Natural killer cell (primary cell): Measurements from ENCODE around the gene TMTC2. TPM values are rescaled to one million over a fixed set of nuclear protein-coding genes. Genes with fewer than 3 reads are reported as not detected.

ENCODE experiments used
- ATAC-seq, 3 donors: fragments of 150-1000 bp in 2 of 3; fragments of 200-7000 bp in 1 of 3; cut with Tn5 transposase; 1 replicate in 1 of 3; 2 replicates in 2 of 3; pipeline ENCODE4 v1.10.0; 2021; ENCODE audit warnings: mild to moderate bottlenecking in 2 of 3, moderate library complexity in 2 of 3
- DNase-seq, 2 donors: peaks; one replicate each; pipeline versions ENCODE4 v3.0.0 to v3.0.0-alpha.2; 2013 to 2021; ENCODE audit warnings: mixed read lengths in 1 of 2
- H3K27ac ChIP-seq: one replicate; pipeline ENCODE4 v1.5.1; 2013; ENCODE audit warnings: mild to moderate bottlenecking, low read length
- H3K27me3 ChIP-seq: one replicate; pipeline ENCODE4 v1.6.1; 2013; ENCODE audit warnings: low read length; ENCODE audit not compliant: control insufficient read depth, insufficient read depth
- H3K36me3 ChIP-seq: one replicate; pipeline ENCODE4 v1.6.1; 2013; ENCODE audit warnings: low read length; ENCODE audit not compliant: control insufficient read depth, insufficient read depth
- H3K4me1 ChIP-seq: one replicate; pipeline ENCODE4 v1.6.1; 2013; ENCODE audit warnings: low read length; ENCODE audit not compliant: control insufficient read depth, insufficient read depth
- H3K4me3 ChIP-seq: one replicate; pipeline ENCODE4 v1.5.1; 2013; ENCODE audit warnings: low read length
- H3K9me3 ChIP-seq: one replicate; pipeline ENCODE4 v1.6.1; 2013; ENCODE audit warnings: low read length; ENCODE audit not compliant: control insufficient read depth, insufficient read depth
- H3K27ac Mint-ChIP-seq, 2 donors: one replicate each; pipeline ENCODE4 v1.8.0; 2022; ENCODE audit warnings: mild to moderate bottlenecking in 2 of 2, mixed read lengths in 2 of 2, moderate library complexity in 1 of 2
- H3K27me3 Mint-ChIP-seq, 2 donors: one replicate each; pipeline ENCODE4 v1.8.0; 2022; ENCODE audit warnings: low read depth in 2 of 2, mixed read lengths in 2 of 2
- H3K36me3 Mint-ChIP-seq: one replicate; pipeline ENCODE4 v1.8.0; 2022; ENCODE audit warnings: mixed read lengths
- H3K4me1 Mint-ChIP-seq, 2 donors: one replicate each; pipeline ENCODE4 v1.8.0; 2022; ENCODE audit warnings: mixed read lengths in 2 of 2
- H3K4me3 Mint-ChIP-seq: one replicate; pipeline ENCODE4 v1.8.0; 2022; ENCODE audit warnings: mild to moderate bottlenecking, moderate library complexity, mixed read lengths
- H3K9me3 Mint-ChIP-seq, 2 donors: one replicate each; pipeline ENCODE4 v1.8.0; 2022; ENCODE audit warnings: mixed read lengths in 2 of 2
- WGBS: methylation state at CpG from one replicate; pipeline ENCODE4 v1.1.7; 2013; ENCODE audit warnings: missing lambda C conversion rate; ENCODE audit not compliant: insufficient coverage; 5-methylcytosine and 5-hydroxymethylcytosine counted together
- intact Hi-C: fragments of 100-400 bp; cut with micrococcal nuclease; formaldehyde crosslinking; loops from one replicate; pipeline ENCODE4 v1.14.2; 2022
- total RNA-seq, 4 donors: library from RNA; stranded (reverse); fragments of 120-200 nt in 1 of 4; gene quantifications; one replicate each; pipeline versions ENCODE4 v1.2.3 to v1.2.4, GENCODE V29; 2013 to 2022
- TF ChIP-seq, protein P1 (sequence below): fragments of 200-600 bp; IDR thresholded peaks from one replicate; pipeline ENCODE4 v1.8.0; 2022; ENCODE audit warnings: antibody characterized with exemption

The TMTC2 gene
- total RNA-seq, 3 donors from 2014 or later (not counting 1 experiment from before 2014, with no cell fraction given), result 1.4 to 2.3 (median 1.6) TPM

DNA sequence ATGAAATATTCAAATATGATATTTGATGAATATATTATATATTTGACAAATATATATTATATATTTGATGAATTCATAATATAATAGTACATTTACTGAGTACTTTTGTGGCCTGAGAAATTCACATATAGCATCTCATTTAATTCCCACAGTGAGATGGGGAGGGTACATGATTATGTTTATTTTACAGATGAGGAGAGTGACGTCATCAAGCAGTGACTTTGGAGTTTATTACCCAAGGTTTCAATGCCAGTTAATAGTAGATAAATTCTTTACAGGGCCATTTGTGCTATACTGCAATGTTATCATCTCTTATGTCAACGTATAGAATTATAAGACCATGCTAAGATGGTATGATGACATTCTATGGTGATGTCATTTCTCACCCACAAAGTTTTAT is 352.7 kb downstream of the TMTC2 start:
- TF ChIP-seq, protein P1, sequence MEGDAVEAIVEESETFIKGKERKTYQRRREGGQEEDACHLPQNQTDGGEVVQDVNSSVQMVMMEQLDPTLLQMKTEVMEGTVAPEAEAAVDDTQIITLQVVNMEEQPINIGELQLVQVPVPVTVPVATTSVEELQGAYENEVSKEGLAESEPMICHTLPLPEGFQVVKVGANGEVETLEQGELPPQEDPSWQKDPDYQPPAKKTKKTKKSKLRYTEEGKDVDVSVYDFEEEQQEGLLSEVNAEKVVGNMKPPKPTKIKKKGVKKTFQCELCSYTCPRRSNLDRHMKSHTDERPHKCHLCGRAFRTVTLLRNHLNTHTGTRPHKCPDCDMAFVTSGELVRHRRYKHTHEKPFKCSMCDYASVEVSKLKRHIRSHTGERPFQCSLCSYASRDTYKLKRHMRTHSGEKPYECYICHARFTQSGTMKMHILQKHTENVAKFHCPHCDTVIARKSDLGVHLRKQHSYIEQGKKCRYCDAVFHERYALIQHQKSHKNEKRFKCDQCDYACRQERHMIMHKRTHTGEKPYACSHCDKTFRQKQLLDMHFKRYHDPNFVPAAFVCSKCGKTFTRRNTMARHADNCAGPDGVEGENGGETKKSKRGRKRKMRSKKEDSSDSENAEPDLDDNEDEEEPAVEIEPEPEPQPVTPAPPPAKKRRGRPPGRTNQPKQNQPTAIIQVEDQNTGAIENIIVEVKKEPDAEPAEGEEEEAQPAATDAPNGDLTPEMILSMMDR, result no peak
- no peak overlapping the region for H3K4me3 ChIP-seq
- no peaks in the 10 kb centered on the region for H3K4me1 Mint-ChIP-seq
- intact Hi-C loops, result no loop called here
- H3K4me1 ChIP-seq, result no peaks in the 10 kb centered on the region
- ATAC-seq (no peak), DNase-seq (no peak)
- H3K27me3 ChIP-seq, result no peaks in the 10 kb centered on the region
- no peaks in the 10 kb centered on the region for H3K36me3 Mint-ChIP-seq
- 56% methylated on average over 1 of the region's 2 CpGs for WGBS
- H3K9me3 Mint-ChIP-seq, result peaks cover 7 to 11% of the 10 kb centered on the region in 2 donors
- no peak overlapping the region for H3K27ac Mint-ChIP-seq
- no peak overlapping the region for H3K27ac ChIP-seq
- no peaks in the 10 kb centered on the region for H3K9me3 ChIP-seq
- H3K27me3 Mint-ChIP-seq, result no peaks in the 10 kb centered on the region
- no peak overlapping the region for H3K4me3 Mint-ChIP-seq
- H3K36me3 ChIP-seq, result no peaks in the 10 kb centered on the region

DNA sequence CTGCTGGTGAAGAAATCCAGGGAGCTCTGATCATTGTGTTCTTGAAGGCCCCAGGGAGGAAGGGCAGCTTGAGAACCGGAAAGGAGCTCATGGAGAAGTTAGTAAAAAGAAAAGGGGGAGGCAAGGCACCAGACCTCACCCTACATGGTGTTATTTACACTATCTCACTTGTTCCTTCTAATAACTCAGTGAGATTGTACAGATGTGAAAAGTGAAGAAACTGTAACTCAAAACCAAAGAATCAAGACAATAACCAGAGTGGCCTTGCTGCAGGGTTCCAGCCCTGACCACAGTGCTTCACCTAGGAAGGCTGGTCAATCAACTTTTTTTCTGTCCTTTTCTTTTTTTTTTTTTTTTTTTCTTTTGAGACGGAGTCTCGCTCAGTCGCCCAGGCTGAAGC is 353.6 kb downstream of the TMTC2 start:
- Histone ChIP-seq H3K4me3 (no peak overlapping the region), H3K9me3 (no peaks in the 10 kb centered on the region), H3K4me1 (no peaks in the 10 kb centered on the region), H3K27me3 (no peaks in the 10 kb centered on the region), H3K27ac (no peak overlapping the region), H3K36me3 (no peaks in the 10 kb centered on the region)
- intact Hi-C loops, result no loop called here
- WGBS, result 100% methylated on average over 3 of the region's 4 CpGs
- no peak overlapping the region for H3K4me3 Mint-ChIP-seq
- no peaks in the 10 kb centered on the region for H3K27me3 Mint-ChIP-seq
- ATAC-seq, result no peak
- no peaks in the 10 kb centered on the region for H3K4me1 Mint-ChIP-seq
- no peak for DNase-seq
- TF ChIP-seq, protein P1, result no peak
- H3K9me3 Mint-ChIP-seq, result peaks cover 7 to 9% of the 10 kb centered on the region in 2 donors
- no peak overlapping the region for H3K27ac Mint-ChIP-seq
- no peaks in the 10 kb centered on the region for H3K36me3 Mint-ChIP-seq

DNA sequence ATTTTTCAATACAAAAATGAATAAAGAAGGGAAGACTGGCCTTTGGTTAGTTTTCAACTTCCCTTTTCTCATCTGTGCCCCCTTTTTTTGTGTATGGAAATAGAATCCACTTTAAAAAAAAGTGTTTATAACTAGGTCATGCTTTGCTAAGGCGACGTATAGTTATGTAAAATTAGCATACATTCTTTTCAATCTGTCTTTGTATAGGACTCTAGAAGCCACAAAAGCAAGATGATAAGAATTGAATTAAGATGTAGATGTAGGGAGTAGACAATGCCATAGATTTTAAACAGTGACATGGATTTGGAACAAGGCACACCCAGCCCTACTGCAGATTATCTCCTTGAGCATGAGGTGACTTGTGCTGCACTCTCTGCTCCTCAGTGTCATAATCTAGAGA is 354.3 kb downstream of the TMTC2 start:
- DNase-seq (no peak), ATAC-seq (no peak)
- peaks cover 7 to 9% of the 10 kb centered on the region in 2 donors for H3K9me3 Mint-ChIP-seq
- Histone ChIP-seq H3K27ac (no peak overlapping the region), H3K36me3 (no peaks in the 10 kb centered on the region), H3K4me1 (no peaks in the 10 kb centered on the region), H3K4me3 (no peak overlapping the region), H3K9me3 (no peaks in the 10 kb centered on the region), H3K27me3 (no peaks in the 10 kb centered on the region)
- TF ChIP-seq, protein P1, result no peak
- WGBS, result no CpG with 5 or more reads among the region's 2 CpGs
- H3K27ac Mint-ChIP-seq, result no peak overlapping the region
- H3K4me3 Mint-ChIP-seq, result no peak overlapping the region
- H3K36me3 Mint-ChIP-seq, result no peaks in the 10 kb centered on the region
- intact Hi-C loops, result no loop called here
- no peaks in the 10 kb centered on the region for H3K4me1 Mint-ChIP-seq
- no peaks in the 10 kb centered on the region for H3K27me3 Mint-ChIP-seq

DNA sequence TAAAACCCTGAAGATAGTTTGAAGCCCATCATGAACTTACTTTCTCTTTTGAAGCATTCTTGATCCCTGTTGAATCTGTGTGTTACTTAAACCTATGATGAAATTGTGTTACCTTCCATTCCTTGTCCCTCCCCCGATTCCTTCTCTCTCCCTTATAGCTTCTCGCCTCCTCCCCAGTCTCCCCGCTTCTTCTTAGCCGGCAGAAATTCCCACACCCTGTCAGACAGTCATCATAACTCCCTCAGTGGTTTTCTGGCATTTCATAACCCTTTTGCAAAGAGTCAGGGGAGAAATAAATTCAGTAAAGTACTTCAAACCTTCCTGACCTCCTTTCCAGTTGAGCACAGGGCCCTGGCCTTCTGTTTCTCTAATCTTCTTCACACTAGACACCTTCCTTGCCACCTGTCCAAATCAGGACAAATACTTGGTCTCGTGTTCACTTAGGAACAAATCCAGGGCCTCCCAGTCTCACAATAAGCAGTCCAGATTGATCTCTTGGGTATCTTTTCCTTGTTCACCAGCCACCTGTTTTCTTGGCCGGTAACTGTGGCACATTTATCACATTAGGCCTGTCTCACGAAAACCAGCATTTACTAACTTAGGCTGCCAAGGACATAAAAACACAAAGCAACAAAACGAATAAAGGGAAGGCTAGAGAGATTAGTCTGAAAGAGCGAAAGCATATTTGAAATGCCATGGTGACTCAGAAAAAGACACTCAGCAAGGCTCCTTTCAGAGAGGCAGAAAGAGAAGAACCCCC is 355.9 kb downstream of the TMTC2 start:
- Mint-ChIP-seq H3K27ac (no peak overlapping the region), H3K4me1 (no peaks in the 10 kb centered on the region), H3K9me3 (peaks cover 7 to 9% of the 10 kb centered on the region in 2 donors), H3K36me3 (no peaks in the 10 kb centered on the region), H3K4me3 (no peak overlapping the region), H3K27me3 (no peaks in the 10 kb centered on the region)
- no peaks in the 10 kb centered on the region for H3K27me3 ChIP-seq
- TF ChIP-seq, protein P1, result no peak
- intact Hi-C loops, result no loop called here
- no peaks in the 10 kb centered on the region for H3K9me3 ChIP-seq
- no peaks in the 10 kb centered on the region for H3K36me3 ChIP-seq
- H3K27ac ChIP-seq, result no peak overlapping the region
- H3K4me1 ChIP-seq, result no peaks in the 10 kb centered on the region
- 83% methylated on average over 7 of the region's 9 CpGs for WGBS
- DNase-seq (no peak), ATAC-seq (no peak)
- H3K4me3 ChIP-seq, result no peak overlapping the region
